GM19467 (cell line): ENCODE data around the gene ZNF408.

Experiments used
- ATAC-seq: cut with Tn5 transposase; IDR thresholded peaks from one replicate; pipeline ENCODE4 v1.9.1; 2021; ENCODE audit warnings: mild to moderate bottlenecking, moderate library complexity; ENCODE audit not compliant: unreplicated experiment

ZNF408 gene

GRCh38 chr11:46675949-46676348, 24.9 kb upstream of the ZNF408 start:
- no peak for ATAC-seq

GRCh38 chr11:46676436-46677158, 24.2 kb upstream of the ZNF408 start:
- no peak for ATAC-seq

GRCh38 chr11:46677169-46677568, 23.7 kb upstream of the ZNF408 start:
- no peak for ATAC-seq

- ATAC-seq, result no peak
Measured at GRCh38 chr11:46677991-46678740, 22.7 kb upstream of the ZNF408 start.

GRCh38 chr11:46678741-46679130, 22.1 kb upstream of the ZNF408 start:
- ATAC-seq, result no peak

GRCh38 chr11:46679241-46680163, 21.3 kb upstream of the ZNF408 start:
- ATAC-seq, result no peak

GRCh38 chr11:46680164-46680760, 20.6 kb upstream of the ZNF408 start:
- ATAC-seq, result no peak

GRCh38 chr11:46680815-46681214, 20.0 kb upstream of the ZNF408 start:
- no peak for ATAC-seq

- no peak for ATAC-seq
Measured at GRCh38 chr11:46681814-46682213, 19.0 kb upstream of the ZNF408 start.

- no peak for ATAC-seq
Measured at GRCh38 chr11:46682773-46683752, 17.8 kb upstream of the ZNF408 start.

- no peak for ATAC-seq
Measured at GRCh38 chr11:46684367-46684766, 16.5 kb upstream of the ZNF408 start.

- no peak for ATAC-seq
Measured at GRCh38 chr11:46686886-46687795, 13.7 kb upstream of the ZNF408 start.

GRCh38 chr11:46690702-46691101, 10.1 kb upstream of the ZNF408 start:
- ATAC-seq, result no peak

- no peak for ATAC-seq
Measured at GRCh38 chr11:46692450-46692849, 8.4 kb upstream of the ZNF408 start.

- no peak for ATAC-seq
Measured at GRCh38 chr11:46693597-46694012, 7.2 kb upstream of the ZNF408 start.

GRCh38 chr11:46694072-46694471, 6.8 kb upstream of the ZNF408 start:
- ATAC-seq, result no peak

- ATAC-seq, result no peak
Measured at GRCh38 chr11:46694607-46695006, 6.2 kb upstream of the ZNF408 start.

GRCh38 chr11:46695345-46696211, 5.3 kb upstream of the ZNF408 start:
- ATAC-seq, result no peak
